HG02943 (cell line): ENCODE data around the gene PHC2.

Experiments used
- ATAC-seq: cut with Tn5 transposase; IDR thresholded peaks from one replicate; pipeline ENCODE4 v1.9.1; 2021; ENCODE audit warnings: mild to moderate bottlenecking, low read depth, moderate library complexity; ENCODE audit not compliant: unreplicated experiment

The PHC2 gene, protein sequence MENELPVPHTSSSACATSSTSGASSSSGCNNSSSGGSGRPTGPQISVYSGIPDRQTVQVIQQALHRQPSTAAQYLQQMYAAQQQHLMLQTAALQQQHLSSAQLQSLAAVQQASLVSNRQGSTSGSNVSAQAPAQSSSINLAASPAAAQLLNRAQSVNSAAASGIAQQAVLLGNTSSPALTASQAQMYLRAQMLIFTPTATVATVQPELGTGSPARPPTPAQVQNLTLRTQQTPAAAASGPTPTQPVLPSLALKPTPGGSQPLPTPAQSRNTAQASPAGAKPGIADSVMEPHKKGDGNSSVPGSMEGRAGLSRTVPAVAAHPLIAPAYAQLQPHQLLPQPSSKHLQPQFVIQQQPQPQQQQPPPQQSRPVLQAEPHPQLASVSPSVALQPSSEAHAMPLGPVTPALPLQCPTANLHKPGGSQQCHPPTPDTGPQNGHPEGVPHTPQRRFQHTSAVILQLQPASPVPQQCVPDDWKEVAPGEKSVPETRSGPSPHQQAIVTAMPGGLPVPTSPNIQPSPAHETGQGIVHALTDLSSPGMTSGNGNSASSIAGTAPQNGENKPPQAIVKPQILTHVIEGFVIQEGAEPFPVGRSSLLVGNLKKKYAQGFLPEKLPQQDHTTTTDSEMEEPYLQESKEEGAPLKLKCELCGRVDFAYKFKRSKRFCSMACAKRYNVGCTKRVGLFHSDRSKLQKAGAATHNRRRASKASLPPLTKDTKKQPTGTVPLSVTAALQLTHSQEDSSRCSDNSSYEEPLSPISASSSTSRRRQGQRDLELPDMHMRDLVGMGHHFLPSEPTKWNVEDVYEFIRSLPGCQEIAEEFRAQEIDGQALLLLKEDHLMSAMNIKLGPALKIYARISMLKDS

DNA sequence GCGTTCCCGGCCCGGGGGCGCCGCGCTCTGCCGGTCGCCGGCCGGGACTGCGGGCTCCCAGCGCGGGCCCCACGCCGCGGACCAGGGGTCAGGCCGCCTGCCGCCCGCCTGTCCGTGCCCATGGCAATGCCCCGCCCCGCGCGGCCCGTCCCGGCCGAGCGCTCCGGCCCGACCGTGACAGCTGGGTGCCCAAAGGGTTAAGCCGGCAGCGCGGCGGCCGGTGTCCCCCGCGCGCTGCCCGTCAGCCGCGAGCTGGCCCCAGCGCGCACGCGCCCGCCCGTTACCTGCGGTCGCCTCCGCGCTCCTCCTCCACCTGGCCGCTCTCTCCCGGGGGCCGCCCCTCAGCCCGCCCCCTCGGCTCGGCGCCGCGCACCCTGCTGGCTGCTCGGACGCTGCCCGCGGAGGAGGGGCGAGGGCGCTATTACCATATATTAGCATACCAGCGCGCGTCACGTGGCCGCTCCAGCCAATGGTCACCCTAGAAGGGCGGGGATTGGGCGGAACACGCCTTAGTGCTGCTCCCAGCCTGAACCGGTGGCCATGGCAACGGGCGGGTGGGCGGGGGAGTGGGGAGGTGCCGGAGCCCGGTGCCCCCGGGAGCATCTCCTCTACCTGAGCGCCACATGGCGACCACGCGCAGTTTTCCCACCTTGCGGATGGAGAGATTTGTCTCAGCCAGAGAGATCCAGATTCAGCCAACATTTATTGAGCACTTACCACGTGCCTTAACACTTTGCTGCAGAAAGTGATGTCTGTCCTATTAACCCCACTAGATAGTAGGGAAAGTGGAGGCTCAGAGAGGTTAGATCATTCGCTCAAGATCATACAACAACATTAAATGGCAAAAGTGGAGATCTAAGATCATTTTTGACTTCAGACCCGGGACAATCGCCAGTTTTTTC, at the start of gene PHC2:
PHC2 (minus strand) TSS at position 404 of the 902 bp plus-strand sequence. CDS start 55,556 bp downstream, outside the sequence.
- peak; percentile 90 for ATAC-seq

GRCh38 chr1:33477451-33477850, 46.6 kb upstream of the PHC2 start:
- ATAC-seq = no peak

- ATAC-seq = no peak
These were observed 43.0 kb upstream of the PHC2 start for GRCh38 chr1:33473900-33474299.

GRCh38 chr1:33472269-33472980, 41.5 kb upstream of the PHC2 start, which contains the start of gene ZSCAN20:
Gene ZSCAN20, plus strand, starts transcription at chr1:33472645. Its CDS starts 6,644 bp downstream, at chr1:33479289.
- peak; percentile 93 for ATAC-seq

DNA sequence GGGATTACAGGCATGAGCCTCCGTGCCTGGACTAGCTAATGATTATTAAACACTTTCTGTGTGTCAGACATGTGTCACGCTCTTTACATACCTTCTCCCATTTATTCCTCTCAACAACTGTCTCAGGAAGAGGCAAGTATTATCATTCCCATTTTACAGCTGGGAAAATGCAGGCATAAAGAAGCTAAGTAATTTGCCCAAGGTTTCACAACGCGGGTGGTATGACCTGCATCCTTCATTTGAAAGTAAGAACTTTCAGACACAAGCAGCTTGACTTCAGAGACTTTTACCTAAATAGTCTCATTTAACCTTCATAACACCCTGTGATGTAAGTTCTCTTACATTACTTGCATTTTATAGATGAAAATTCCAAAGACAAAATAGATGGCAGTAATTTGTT, 40.5 kb upstream of the PHC2 start:
- no peak for ATAC-seq

DNA sequence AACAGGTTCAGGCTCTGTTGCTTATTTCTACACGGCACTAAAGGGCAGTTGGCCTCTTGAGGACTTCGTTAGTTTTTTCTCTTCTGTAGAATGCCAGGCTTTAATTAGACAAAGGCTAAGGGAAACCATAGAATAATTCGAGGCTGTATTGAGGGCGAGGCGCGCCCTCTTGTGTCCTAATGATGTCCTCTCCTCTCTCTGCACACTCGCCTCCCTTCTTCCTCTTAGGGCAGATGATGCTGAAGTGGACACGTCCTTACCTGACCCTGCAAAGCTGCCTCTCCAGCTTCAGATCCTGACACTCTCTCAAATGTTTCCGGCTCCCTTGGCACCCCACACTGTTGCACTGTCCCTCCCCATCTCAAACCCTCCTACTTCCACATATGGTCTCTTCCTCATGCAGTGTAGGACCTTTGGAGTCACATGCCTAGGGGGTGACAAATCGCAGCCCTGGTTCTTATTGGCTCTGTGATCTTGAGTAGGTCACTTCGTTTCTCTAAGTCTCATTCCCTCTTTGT, 39.7 kb upstream of the PHC2 start:
- no peak for ATAC-seq

- ATAC-seq = no peak
These were observed 38.8 kb upstream of the PHC2 start for GRCh38 chr1:33469691-33470090.

DNA sequence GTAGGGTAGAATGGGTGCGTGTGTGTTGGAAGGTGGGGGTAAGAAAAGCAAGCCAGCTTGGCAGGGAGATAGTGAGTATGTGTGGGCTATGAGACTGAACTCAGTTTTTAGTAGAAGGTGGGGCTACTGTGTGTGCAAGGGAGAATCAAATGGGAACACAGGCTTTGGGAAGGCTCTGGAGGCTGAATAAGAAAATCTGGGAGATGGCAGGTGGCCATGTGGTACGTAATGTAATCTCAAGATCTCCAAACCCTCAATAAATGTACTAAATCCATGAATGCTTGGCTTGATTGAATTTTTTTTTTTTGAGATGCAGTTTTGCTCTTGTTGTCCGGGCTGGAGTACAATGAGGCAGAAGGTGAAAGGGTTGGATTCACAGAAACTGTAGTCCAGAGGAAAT, 38.1 kb upstream of the PHC2 start:
- no peak for ATAC-seq

GRCh38 chr1:33468531-33468930, 37.6 kb upstream of the PHC2 start:
- ATAC-seq = no peak

GRCh38 chr1:33468011-33468410, 37.1 kb upstream of the PHC2 start:
- ATAC-seq = no peak

GRCh38 chr1:33466159-33466558, 35.3 kb upstream of the PHC2 start:
- no peak for ATAC-seq

DNA sequence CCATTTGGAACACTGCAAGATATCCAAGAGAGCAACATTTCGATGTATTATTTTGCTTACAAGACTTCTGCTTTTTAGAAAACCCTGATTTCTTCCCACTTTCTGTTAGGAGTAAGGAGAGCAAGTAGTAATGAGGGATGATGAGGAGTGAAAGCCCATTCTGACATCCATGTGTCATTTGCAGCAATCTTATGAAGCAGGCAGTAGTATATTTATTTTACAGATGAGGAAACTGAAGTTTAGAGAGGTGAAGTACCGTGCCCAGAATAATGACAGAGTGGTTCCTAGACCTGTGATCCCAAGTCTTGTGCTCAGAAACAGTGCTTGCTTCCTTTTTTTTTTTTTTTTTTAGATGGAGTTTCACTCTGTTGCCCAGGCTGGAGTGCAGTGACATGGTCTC, 34.4 kb upstream of the PHC2 start:
- no peak for ATAC-seq

DNA sequence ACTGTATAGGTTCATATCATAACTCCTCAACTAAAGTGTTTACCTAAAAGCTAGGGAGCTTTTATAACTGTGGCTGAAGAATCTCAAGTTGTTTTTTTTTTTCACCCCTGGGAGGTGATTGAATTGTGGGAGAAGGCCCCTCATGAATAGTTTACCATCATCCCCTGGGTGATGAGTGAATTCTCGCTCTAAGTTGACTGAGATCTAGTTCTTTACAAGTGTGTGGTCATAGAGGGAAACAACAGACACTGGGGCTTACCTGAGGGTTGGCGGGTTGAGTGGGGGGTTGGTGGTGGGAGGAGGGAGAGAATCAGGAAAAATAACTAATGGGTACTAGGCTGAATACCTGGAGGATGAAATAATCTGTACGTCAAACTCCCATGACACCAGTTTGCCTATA, 33.7 kb upstream of the PHC2 start:
- no peak for ATAC-seq

DNA sequence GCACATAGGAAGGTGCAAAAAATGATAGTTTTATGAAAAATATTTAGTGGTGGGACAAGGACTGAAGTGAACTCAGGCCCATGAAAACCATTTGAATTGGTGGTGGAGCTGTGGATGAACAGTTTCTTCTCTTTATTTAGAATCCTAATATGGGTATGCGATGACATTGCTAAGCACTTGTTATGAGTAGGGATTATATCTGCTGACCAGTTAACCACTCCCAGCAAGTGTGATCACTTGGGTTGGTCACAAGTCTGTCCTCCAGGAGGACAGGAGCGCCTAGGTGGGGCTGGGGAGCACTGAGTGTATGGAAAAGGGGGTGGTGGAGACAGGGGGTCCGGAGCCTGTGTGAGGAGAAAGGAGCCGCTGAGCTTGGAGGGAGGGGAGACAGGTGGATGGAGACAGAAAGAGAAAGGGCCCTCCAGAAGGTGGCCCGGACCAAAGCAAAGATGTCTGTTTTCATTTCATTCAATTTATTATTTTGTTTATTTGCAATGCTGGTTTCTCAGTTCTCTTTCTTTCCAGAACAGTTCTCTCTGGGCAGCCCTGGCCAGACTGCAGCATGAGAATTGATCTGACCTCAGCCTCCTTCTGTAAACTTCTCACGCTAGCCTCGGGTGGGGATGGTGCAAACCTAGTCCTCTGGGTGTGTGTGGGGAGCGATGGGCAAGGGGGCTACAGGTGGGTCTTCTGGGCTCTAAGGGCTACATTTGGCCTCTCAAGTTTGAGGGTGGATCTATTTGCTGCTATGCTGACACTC, 31.7 kb upstream of the PHC2 start:
- no peak for ATAC-seq

- ATAC-seq = peak; percentile 59
These were observed 30.2 kb upstream of the PHC2 start for GRCh38 chr1:33460947-33461629.

DNA sequence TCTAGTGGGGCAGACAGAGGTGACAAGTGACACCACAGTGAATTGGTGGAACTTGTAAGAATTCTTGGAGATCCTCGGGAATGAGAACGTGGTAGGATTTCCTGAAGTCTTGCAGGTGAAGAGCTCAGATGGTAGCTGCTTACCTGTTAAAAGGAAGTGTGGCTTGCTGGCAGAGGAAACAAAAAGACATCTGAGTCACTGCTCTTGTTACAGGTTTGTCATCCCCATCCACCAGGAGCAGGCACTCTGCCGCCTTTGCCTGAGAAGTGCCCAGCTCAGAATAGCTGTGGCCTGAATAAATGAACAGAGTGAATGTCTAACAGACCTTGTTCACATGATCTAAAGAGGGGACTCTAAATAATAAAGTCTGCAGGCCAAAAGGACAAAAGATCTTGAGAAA, 29.2 kb upstream of the PHC2 start:
- no peak for ATAC-seq

GRCh38 chr1:33459691-33460090, 28.8 kb upstream of the PHC2 start:
- no peak for ATAC-seq

DNA sequence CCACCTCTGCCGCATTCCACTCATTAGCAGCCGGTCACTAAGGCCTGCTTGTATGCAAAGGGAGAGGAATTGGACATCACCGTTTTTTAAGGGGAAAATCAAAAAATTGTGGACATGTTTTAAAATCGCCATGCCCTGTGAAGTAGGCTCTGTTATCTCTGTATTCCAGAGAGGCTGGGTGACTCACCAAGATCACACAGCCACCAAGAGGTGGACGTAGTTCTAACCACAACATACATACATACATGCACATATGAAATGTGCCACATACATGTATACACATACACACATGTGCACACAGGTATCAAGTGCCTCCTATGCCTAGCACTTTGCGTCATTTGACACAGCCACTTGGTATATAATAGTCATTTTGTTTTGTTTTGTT, 25.6 kb upstream of the PHC2 start:
- no peak for ATAC-seq
